GM18861 (cell line): ENCODE measurements around the gene SAMD8.

ENCODE experiments used
- ATAC-seq: cut with Tn5 transposase; IDR thresholded peaks from one replicate; pipeline ENCODE4 v1.9.1; 2021; ENCODE audit not compliant: unreplicated experiment

SAMD8 gene

GRCh38 chr10:75084834-75085384 lies 26.5 kb upstream of the SAMD8 start:
- ATAC-seq: no peak

- no peak for ATAC-seq
Measured at GRCh38 chr10:75086278-75086934, 25.1 kb upstream of the SAMD8 start.

- no peak for ATAC-seq
Measured at GRCh38 chr10:75088640-75089039, 22.8 kb upstream of the SAMD8 start.

- no peak for ATAC-seq
Measured at GRCh38 chr10:75089634-75090033, 21.8 kb upstream of the SAMD8 start.

GRCh38 chr10:75091146-75091545 lies 20.3 kb upstream of the SAMD8 start:
- no peak for ATAC-seq

GRCh38 chr10:75094465-75094864 lies 17.0 kb upstream of the SAMD8 start:
- ATAC-seq: no peak

GRCh38 chr10:75095631-75096030 lies 15.8 kb upstream of the SAMD8 start:
- ATAC-seq: no peak

- ATAC-seq: no peak
Measured at GRCh38 chr10:75096749-75097148, 14.7 kb upstream of the SAMD8 start.

- ATAC-seq: no peak
Measured at GRCh38 chr10:75097666-75098285, 13.7 kb upstream of the SAMD8 start.

GRCh38 chr10:75098902-75099673 lies 12.4 kb upstream of the SAMD8 start:
- no peak for ATAC-seq

- ATAC-seq: peak; percentile 54
Measured at GRCh38 chr10:75099952-75100763, 11.3 kb upstream of the SAMD8 start.

- ATAC-seq: no peak
Measured at GRCh38 chr10:75100764-75101291, 10.6 kb upstream of the SAMD8 start.

- ATAC-seq: no peak
Measured at GRCh38 chr10:75101416-75102251, 9.8 kb upstream of the SAMD8 start.

- no peak for ATAC-seq
Measured at GRCh38 chr10:75102830-75103673, 8.4 kb upstream of the SAMD8 start.

- ATAC-seq: no peak
Measured at GRCh38 chr10:75103881-75104686, 7.4 kb upstream of the SAMD8 start.

- ATAC-seq: no peak
Measured at GRCh38 chr10:75104842-75105241, 6.6 kb upstream of the SAMD8 start.

GRCh38 chr10:75105576-75106197 lies 5.8 kb upstream of the SAMD8 start:
- no peak for ATAC-seq

GRCh38 chr10:75106242-75106641 lies 5.2 kb upstream of the SAMD8 start:
- ATAC-seq: no peak
